GM19025 (cell line): ENCODE data around the gene CENPM.

Experiments
- ATAC-seq: cut with Tn5 transposase; IDR thresholded peaks from one replicate; pipeline ENCODE4 v1.9.1; 2021; ENCODE audit warnings: mild to moderate bottlenecking, low read depth, moderate library complexity; ENCODE audit not compliant: unreplicated experiment

CENPM gene

DNA sequence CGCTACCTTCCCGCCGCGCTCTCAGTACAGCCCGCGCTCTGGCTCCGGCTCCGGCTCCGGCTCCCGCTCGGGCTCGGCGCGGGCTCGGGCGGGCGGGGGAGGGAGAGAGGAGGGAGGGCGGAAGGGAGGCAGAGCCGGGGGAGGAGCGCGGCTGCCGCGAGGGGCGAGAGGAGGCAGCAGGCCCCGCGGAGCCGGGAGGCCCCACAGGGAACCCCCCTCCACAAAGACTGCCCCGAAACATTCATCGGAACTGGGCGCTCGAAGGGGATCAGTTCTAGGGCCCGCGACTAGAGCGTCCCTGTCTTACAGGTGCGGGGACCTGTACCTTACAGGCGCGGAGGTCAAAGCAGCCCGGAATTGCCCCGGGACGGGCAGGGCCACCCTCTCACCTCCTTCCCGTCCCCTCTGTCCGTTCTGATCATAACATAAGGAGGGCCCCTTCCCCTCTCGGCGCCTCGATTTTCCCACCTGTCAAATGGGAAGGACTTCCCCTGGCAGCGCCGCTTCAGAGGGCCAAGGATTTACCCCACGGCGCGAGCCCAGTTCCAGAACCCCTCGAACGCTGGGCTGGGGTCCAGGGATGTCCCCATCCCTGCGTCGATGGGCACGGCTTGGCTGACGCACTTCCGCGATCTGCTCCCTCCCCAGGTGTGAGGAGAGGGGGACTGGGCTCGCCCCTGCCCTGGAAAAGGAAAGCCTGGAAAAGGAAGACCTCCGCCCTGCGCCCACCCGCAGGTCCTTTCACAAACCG is 31.7 kb downstream of the CENPM start, which contains the start of gene SHISA8:
Gene SHISA8 (minus strand): TSS at position 40 of the 751 bp plus-strand sequence. CDS start 407 bp downstream, outside the sequence.
- ATAC-seq = no peak

GRCh38 chr22:41914611-41915034 is 32.3 kb downstream of the CENPM start:
- ATAC-seq = no peak

- ATAC-seq = no peak
These were observed 33.0 kb downstream of the CENPM start for GRCh38 chr22:41913842-41914534.

DNA sequence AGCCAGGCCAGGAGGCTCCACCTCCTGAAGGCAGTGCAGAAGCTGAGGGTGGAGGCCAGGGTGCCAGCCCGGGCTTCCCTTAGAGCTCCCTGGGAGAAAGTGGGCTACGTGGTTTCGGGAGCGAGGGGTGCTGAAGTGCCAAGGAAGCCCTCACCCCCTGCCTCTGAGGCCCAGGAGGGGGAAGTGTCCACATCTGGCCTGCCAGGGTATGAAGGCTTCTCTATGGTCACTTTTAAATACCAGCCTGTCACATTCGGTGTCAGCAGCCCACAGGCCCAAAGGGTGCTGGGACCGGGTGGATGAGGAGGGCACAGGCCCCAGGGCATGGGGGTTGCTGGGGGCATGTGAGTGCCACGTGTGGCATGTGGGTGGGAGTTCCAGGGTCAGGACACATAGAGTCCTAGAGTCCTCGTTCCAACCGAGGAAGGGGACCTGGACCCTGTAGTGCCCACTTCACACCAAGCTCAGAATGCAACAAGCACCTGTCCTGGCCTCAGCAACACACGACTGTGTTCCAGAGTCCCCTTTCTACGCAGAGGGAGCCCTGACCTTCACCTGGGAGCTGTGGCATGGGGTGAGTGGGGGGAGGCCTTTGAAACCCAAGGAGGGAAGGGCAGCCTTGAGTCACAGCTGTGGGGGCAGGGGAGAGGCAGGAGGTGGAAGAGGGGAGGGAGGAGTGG is 33.8 kb downstream of the CENPM start:
- no peak for ATAC-seq

- ATAC-seq = no peak
These were observed 34.5 kb downstream of the CENPM start for GRCh38 chr22:41912338-41913039.

DNA sequence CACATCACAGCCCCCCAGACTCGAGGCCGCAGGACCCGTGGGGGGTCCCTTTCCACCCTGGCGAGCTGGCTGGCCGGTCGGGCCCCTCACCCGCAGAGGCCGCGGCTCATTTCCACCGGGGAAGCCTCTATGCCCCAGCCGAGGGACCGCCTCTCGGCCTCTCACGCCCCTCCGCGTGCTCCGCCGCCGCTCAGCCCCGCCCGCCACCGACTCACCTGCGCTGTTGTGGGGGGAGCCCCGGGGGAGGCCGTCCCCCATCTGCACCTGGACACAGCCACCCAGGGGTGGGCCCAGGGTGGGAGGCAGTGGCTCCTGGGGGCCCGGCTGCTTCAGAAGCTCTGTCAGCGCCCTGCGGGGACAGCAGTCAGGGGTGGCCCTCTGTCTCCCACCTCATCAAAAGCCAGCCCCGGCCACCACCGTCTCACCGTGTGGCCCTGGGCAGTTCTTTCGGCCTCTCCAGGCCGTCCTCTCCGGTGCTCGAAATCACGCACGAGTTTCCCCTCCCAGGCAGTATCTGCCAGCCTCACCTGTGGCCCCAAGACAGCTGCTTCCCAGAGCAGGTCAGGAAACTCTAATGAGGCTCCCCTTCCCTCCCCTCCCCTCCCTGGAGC is 35.8 kb downstream of the CENPM start:
- ATAC-seq = no peak

- ATAC-seq = no peak
These were observed 36.6 kb downstream of the CENPM start for GRCh38 chr22:41910050-41911000.

GRCh38 chr22:41909310-41910049 is 37.5 kb downstream of the CENPM start:
- ATAC-seq = no peak

- ATAC-seq = no peak
These were observed 38.3 kb downstream of the CENPM start for GRCh38 chr22:41908411-41909309.

DNA sequence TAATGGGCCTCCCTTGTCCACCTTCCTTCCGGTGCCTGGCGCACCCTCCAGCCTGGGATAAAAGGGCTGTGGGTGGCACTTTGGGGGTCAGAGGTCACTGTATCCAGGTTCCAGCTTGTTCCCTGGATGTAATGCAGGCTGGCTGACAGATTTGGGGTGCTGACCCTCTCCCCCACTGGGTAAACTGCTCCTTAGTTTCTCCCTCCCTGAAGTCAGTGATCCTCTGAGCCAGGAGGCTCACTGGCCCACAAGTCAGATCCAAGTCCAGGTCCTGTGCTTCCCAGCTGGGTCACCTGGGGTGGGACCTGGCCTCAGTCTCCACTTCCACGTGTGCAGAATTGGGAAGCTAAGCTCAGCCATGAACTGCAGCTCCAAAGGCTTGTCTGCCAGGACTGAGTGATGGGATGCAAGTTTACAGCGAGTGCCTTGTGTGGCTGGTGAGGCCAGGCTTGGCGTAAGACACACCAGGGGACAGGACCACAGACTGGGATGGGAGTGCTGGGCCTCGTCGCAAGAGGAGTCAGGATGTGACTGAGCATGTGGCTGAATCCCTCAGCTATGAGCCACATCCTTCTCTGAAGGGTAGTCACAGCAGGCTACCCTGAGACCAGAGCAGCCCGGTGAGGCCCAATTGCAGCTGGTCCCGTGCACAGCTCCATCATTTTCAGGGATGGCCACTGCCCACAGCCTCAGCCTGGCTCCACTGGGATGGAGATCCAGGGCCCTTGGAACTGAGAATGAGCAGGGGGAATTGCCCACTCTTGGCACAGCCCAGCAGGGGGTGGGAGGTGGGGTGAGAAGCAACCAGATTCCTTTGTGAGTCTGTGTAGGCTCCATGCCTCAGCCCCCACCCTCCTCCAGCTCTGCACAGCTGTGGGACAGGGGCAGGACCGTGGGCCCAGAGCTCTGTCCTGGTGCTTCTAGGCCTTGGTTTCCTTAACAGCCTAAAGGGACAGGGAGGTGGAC is 39.2 kb downstream of the CENPM start:
- ATAC-seq = no peak

- no peak for ATAC-seq
These were observed 40.1 kb downstream of the CENPM start for GRCh38 chr22:41906822-41907221.

- no peak for ATAC-seq
These were observed 41.3 kb downstream of the CENPM start for GRCh38 chr22:41905411-41906202.

DNA sequence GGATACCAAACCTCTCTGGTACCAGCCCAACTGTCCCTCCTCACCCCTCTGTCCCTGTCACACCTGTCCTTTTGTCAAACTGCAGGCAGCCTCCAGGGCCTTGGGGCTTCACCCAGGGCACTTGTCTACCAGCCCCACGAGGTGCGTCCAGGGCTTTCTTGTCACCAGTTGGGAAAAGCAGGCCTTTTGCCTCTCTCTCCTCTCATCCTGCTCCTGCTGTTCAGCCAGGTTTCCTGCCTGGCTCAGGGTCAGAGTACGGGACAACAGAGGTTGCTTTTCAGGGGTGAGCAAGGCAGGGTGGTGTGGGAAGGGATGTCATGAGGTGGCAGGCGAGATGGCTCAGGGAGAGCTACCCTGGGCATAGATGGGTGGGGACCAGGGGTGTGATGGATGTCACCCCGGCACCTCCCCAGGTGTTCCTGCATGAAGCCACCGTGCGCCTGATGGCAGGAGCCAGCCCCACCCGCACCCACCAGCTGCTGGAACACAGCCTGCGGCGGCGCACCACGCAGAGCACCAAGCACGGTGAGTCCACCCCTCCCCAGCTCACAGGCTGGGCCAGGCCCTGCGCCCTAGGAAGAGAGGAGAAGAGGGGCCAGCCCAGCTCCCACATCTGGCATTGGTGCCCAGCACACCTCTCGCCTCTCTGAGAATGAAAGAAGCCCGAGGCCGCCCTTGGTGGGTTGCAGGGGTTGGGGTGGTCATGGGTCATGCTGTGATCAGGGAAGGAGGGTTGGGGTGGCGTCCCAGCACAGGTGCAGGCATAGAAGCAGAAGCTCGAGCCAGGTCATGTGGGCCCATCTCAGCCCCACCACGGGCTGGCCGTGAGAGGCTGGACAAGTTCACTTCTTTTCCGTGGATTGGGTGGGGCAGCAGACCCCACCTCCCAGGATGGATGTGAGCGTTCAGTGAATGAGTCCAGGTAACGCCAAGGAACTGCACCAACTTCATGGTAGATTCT is 42.2 kb downstream of the CENPM start:
- no peak for ATAC-seq

DNA sequence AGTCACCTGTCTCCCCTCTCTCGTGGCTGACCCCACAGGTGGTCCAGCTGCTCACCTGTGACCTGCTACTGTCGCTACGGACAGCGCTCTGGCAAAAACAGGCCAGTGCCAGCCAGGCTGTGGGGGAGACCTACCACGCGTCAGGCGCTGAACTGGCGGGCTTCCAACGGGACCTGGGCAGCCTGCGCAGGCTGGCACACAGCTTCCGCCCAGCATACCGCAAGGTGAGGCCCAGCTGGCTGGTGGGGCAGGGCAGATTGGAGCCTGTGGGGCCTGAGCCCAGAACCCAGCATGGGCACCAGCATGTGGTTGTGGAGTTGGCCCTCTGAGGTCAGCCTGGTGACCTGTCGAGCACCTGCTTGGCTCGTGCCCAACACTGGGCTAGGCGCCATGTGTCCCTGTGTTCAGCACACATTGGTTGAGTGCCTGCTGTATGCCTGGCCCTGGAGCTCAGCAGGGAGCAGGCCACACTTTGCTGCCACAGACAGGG is 44.0 kb downstream of the CENPM start:
- ATAC-seq = no peak
